WI38 (cell line): ENCODE results near the gene EME2.

Experiments used
- H3K4me3 ChIP-seq: 2 replicates; pipeline ENCODE4 v1.5.1; 2011; ENCODE audit warnings: low read depth, mild to moderate bottlenecking, control low read depth, low read length
- CTCF ChIP-seq: IDR thresholded peaks from 2 replicates; pipeline ENCODE4 v1.5.1; 2012; ENCODE audit warnings: low read depth, mild to moderate bottlenecking, control low read depth, low read length

EME2 gene

GRCh38 chr16:1815461-1815860 is 42.9 kb downstream of the EME2 start:
- H3K4me3 ChIP-seq: no peak overlapping the region
- TF ChIP-seq CTCF: no peak

GRCh38 chr16:1816396-1817275 is 44.0 kb downstream of the EME2 start:
- TF ChIP-seq CTCF: no peak

GRCh38 chr16:1817276-1817589 is 44.6 kb downstream of the EME2 start:
- H3K4me3 ChIP-seq: no peak overlapping the region
- no peak for TF ChIP-seq CTCF

More at GRCh38 chr16:1816396-1817275, 44.0 kb downstream of the EME2 start:
- H3K4me3 ChIP-seq: no peak overlapping the region

GRCh38 chr16:1817716-1818115 is 45.1 kb downstream of the EME2 start:
- no peak overlapping the region for H3K4me3 ChIP-seq
- TF ChIP-seq CTCF: no peak

GRCh38 chr16:1818204-1818872 is 45.7 kb downstream of the EME2 start:
- TF ChIP-seq CTCF: no peak
- H3K4me3 ChIP-seq: no peak overlapping the region

- H3K4me3 ChIP-seq: no peak overlapping the region
- no peak for TF ChIP-seq CTCF
Measured at GRCh38 chr16:1818873-1819525, 46.4 kb downstream of the EME2 start.

- H3K4me3 ChIP-seq: no peak overlapping the region
- TF ChIP-seq CTCF: no peak
Measured at GRCh38 chr16:1819611-1820010, 47.0 kb downstream of the EME2 start.
